ENCODE data around the gene ADAM19.

Gene ADAM19

GRCh38 chr5:157505496-157505895, 70.1 kb downstream of the ADAM19 start:
- no peak for TF ChIP-seq CTCF (IDR thresholded peaks at IDR 0.05; ENCODE audit: insufficient read depth, low read depth, low read length, missing control alignments)
- DNase-seq (ENCODE audit: low read depth): no peak
- H3K4me3 ChIP-seq (ENCODE audit: low read depth, low read length): no peak overlapping the region

GRCh38 chr5:157504053-157504452, 71.5 kb downstream of the ADAM19 start:
- TF ChIP-seq CTCF (IDR thresholded peaks at IDR 0.05; ENCODE audit: insufficient read depth, low read depth, low read length, missing control alignments): no peak
- no peak overlapping the region for H3K4me3 ChIP-seq (ENCODE audit: low read depth, low read length)
- no peak for DNase-seq (ENCODE audit: low read depth)

GRCh38 chr5:157502143-157502647, 73.4 kb downstream of the ADAM19 start:
- DNase-seq (ENCODE audit: low read depth): peak; percentile 92

GRCh38 chr5:157497875-157498611, 77.5 kb downstream of the ADAM19 start:
- TF ChIP-seq CTCF (IDR thresholded peaks at IDR 0.05; ENCODE audit: insufficient read depth, low read depth, low read length, missing control alignments): no peak

More at GRCh38 chr5:157502143-157502647, 73.4 kb downstream of the ADAM19 start:
- peak overlapping the region; percentile 7; the same call in 1 of the 2 replicates for H3K4me3 ChIP-seq (ENCODE audit: low read depth, low read length)
- TF ChIP-seq CTCF (IDR thresholded peaks at IDR 0.05; ENCODE audit: insufficient read depth, low read depth, low read length, missing control alignments): no peak

GRCh38 chr5:157496864-157497263, 78.7 kb downstream of the ADAM19 start:
- no peak for DNase-seq (ENCODE audit: low read depth)
- TF ChIP-seq CTCF (IDR thresholded peaks at IDR 0.05; ENCODE audit: insufficient read depth, low read depth, low read length, missing control alignments): no peak
- no peak overlapping the region for H3K4me3 ChIP-seq (ENCODE audit: low read depth, low read length)

More at GRCh38 chr5:157497875-157498611, 77.5 kb downstream of the ADAM19 start:
- DNase-seq (ENCODE audit: low read depth): no peak
- no peak overlapping the region for H3K4me3 ChIP-seq (ENCODE audit: low read depth, low read length)

GRCh38 chr5:157494178-157494832, 81.3 kb downstream of the ADAM19 start:
- no peak overlapping the region for H3K4me3 ChIP-seq (ENCODE audit: low read depth, low read length)
- DNase-seq (ENCODE audit: low read depth): no peak
- no peak for TF ChIP-seq CTCF (IDR thresholded peaks at IDR 0.05; ENCODE audit: insufficient read depth, low read depth, low read length, missing control alignments)
